GM12878 (cell line): ENCODE measurements around the gene CHAC1. TPM values are rescaled to one million over a fixed set of nuclear protein-coding genes. Genes with fewer than 3 reads are reported as not detected.

Source experiments
- ATAC-seq: fragments of 200-7000 bp; cut with Tn5 transposase; 3 replicates; pipeline ENCODE4 v1.9.1; 2020; ENCODE audit warnings: mild to moderate bottlenecking, moderate library complexity
- BruUV-seq: library from RNA; stranded (reverse); fragments of 400-500 nt; replicated peaks from 2 replicates; lab custom pipeline; 2021; lab: Mats Ljungman, UMichigan
- CTCF ChIA-PET: fragments of 300-600 bp; sonication (Branson Sonifier 250); formaldehyde crosslinking; extraction: SDS; loops from one replicate; lab custom pipeline; 2021; ENCODE audit warnings: inconsistent platforms; lab: Yijun Ruan, JAX
- POLR2A ChIA-PET: fragments of 350-600 bp; formaldehyde crosslinking; extraction: SDS; loops from one replicate; lab custom pipeline; 2021; ENCODE audit warnings: inconsistent platforms; lab: Charles Lee
- RAD21 ChIA-PET: fragments of 300-600 bp; sonication (Branson Sonifier 250); formaldehyde crosslinking; loops from one replicate; lab custom pipeline; 2023; ENCODE audit warnings: antibody characterized with exemption; ENCODE audit not compliant: unreplicated experiment; lab: Charles Lee
- SMC1A ChIA-PET: fragments of 300-600 bp; sonication (Branson Sonifier 250); formaldehyde crosslinking; loops from one replicate; lab custom pipeline; 2023; ENCODE audit not compliant: unreplicated experiment, uncharacterized antibody; lab: Charles Lee
- DNase-seq: peaks from one replicate; pipeline ENCODE4 v3.0.0-alpha.2; 2011; ENCODE audit warnings: low read depth, low spot score
- FAIRE-seq: peaks from 3 replicates; lab custom pipeline; 2011; peaks lifted over from hg19 to GRCh38; lab: Jason Lieb, UNC
- H2AFZ ChIP-seq: 2 replicates; pipeline ENCODE4 v1.6.0; 2011; ENCODE audit warnings: low read depth, low read length, control low read depth; ENCODE audit not compliant: control insufficient read depth
- H3K27ac ChIP-seq: 2 replicates; pipeline ENCODE4 v1.5.1; 2011; ENCODE audit warnings: control low read depth; ENCODE audit not compliant: control insufficient read depth, insufficient read depth
- H3K27me3 ChIP-seq, 2 experiments: replicated peaks in 1 of 2; 2 replicates each; pipeline versions ENCODE4 v1.6.0 to v1.6.1; 2011; ENCODE audit warnings: low read length in 1 of 2; ENCODE audit not compliant: control insufficient read depth in 2 of 2, insufficient read depth in 2 of 2
- H3K36me3 ChIP-seq, 2 experiments: 2 replicates each; pipeline ENCODE4 v1.5.1; 2011; ENCODE audit warnings: low read length in 1 of 2; ENCODE audit not compliant: control insufficient read depth in 2 of 2, insufficient read depth in 2 of 2
- H3K4me1 ChIP-seq: 2 replicates; pipeline ENCODE4 v1.6.1; 2011; ENCODE audit warnings: mild to moderate bottlenecking, low read length, moderate library complexity, mixed read lengths; ENCODE audit not compliant: control insufficient read depth, insufficient read depth
- H3K4me2 ChIP-seq: 2 replicates; pipeline ENCODE4 v1.6.0; 2011; ENCODE audit warnings: control low read depth; ENCODE audit not compliant: control insufficient read depth, insufficient read depth
- H3K4me3 ChIP-seq: fragments of 200-600 bp; sonication (generic); 2 replicates; pipeline ENCODE4 v1.5.1; 2016
- H3K79me2 ChIP-seq: 2 replicates; pipeline ENCODE4 v1.6.0; 2011; ENCODE audit warnings: low read length; ENCODE audit not compliant: control insufficient read depth, insufficient read depth
- H3K9ac ChIP-seq: 2 replicates; pipeline ENCODE4 v1.8.0; 2011; ENCODE audit warnings: low read length, control low read depth, mixed read lengths; ENCODE audit not compliant: control insufficient read depth, insufficient read depth
- H3K9me3 ChIP-seq: replicated peaks from 3 replicates; pipeline ENCODE4 v1.5.1; 2011; ENCODE audit warnings: mild to moderate bottlenecking, low read length; ENCODE audit not compliant: control insufficient read depth, insufficient read depth
- H4K20me1 ChIP-seq: 2 replicates; pipeline ENCODE4 v1.6.0; 2011; ENCODE audit not compliant: control insufficient read depth, insufficient read depth
- JUNB ChIP-seq: IDR thresholded peaks from 2 replicates; pipeline ENCODE4 v1.6.1; 2016; ENCODE audit warnings: antibody characterized with exemption, mild to moderate bottlenecking
- RUNX3 ChIP-seq: IDR thresholded peaks from 2 replicates; pipeline ENCODE4 v1.6.1; 2012; ENCODE audit warnings: low read length, inconsistent platforms
- SMAD1 ChIP-seq: fragments of 450-650 bp; IDR thresholded peaks from 2 replicates; pipeline ENCODE4 v1.6.1; 2018; ENCODE audit warnings: mild to moderate bottlenecking, low read depth; ENCODE audit not compliant: partially characterized antibody
- ZNF207 ChIP-seq: fragments of 450-650 bp; IDR thresholded peaks from 2 replicates; pipeline ENCODE4 v1.6.1; 2014; ENCODE audit warnings: antibody characterized with exemption, mild to moderate bottlenecking, borderline replicate concordance
- WGBS: methylation state at CpG from one replicate; pipeline ENCODE4 v1.1.6; 2016; ENCODE audit warnings: low lambda C conversion rate; ENCODE audit not compliant: insufficient replicate concordance, insufficient coverage; ENCODE audit errors: missing lambda C conversion rate; 5-methylcytosine and 5-hydroxymethylcytosine counted together
- in situ Hi-C: fragments of 300-500 bp; cut with MboI; formaldehyde crosslinking; loops from 9 replicates; pipeline ENCODE4 v1.14.3; 2018; ENCODE audit warnings: mixed read lengths
- intact Hi-C: fragments of 100-400 bp; cut with micrococcal nuclease; formaldehyde crosslinking; loops from one replicate; pipeline ENCODE4 v1.14.2; 2022; ENCODE audit not compliant: unreplicated experiment
- polyA plus RNA-seq, 11 experiments: library from polyadenylated mRNA; depleted of rRNA in 4 of 11; unstranded in 6 of 11; stranded (reverse) in 5 of 11; fragments of >200 nt; fragmentation: Nextera tagmentation in 4 of 11; fragmentation: Illumina TruSeq in 1 of 11; extraction: Ambion mirVana in 4 of 11; extraction: Trizol in 1 of 11; gene quantifications; 1 replicate in 1 of 11; 2 replicates in 10 of 11; pipeline versions ENCODE4 v1.2.1 to v1.2.3, GENCODE V29; 2011 to 2016; ENCODE audit warnings: inconsistent platforms in 2 of 11, missing spikeins in 2 of 11, low read depth in 1 of 11
- total RNA-seq, 4 experiments: library from RNA; depleted of rRNA in 3 of 4; stranded (reverse); fragments of >200 nt in 3 of 4; fragmentation: Illumina TruSeq in 1 of 4; extraction: Trizol in 1 of 4; gene quantifications; 2 replicates each; pipeline versions ENCODE4 v1.2.1 to v1.2.3, GENCODE V29; 2013 to 2021

The CHAC1 gene
- total and polyA plus RNA-seq, 10 of the 15 experiments (the other 5 are each of a cell fraction or from before 2014, with no cell fraction given), result 0.37 to 5.9 (median 3.3) TPM

DNA sequence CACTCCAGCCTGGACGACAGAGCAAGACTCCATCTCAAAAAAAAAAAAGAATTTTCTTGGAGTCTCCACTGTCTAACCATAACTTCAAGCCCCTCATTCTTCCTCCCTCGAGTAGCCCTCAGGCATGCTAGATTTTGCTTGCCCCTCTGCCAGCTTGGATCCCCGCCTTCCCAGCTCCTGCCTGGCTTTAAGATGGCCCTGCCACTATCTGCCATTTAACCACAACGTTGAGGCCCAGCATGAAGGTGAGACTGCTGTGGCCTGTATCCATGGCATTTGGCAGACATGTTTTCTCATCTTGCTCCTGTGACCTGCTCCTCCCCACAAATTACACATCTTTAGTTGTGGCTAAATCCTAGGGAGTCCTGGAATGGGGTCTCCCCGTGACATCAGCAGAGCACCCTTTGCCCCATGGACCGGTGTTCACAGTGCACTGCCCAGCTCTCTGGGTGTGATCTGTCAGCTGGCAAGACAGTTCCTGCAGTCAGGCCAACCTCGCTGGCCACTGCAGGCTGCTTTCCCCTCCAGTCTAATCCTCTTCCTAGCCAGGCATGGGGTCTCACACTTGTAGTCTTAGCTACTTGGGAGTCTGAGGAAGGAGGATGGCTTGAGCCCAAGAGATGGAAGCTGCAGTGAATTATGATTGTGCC, 48.6 kb upstream of the CHAC1 start:
- H3K79me2 ChIP-seq, result peaks cover 2% of the 10 kb centered on the region
- SMC1A ChIA-PET, result interaction anchor here (0.5 to 6.5 kb wide), 20 partner anchors 8 to 283 kb away, joined by 3 to 49 read pairs (median 5); partner anchors contain the start of gene VPS18
- TF ChIP-seq ZNF207 (no peak), JUNB (no peak), SMAD1 (no peak), RUNX3 (0 out of 2 replicates have a peak, but pooled peaks have one; percentile 15)
- TF ChIP-seq, all 136 proteins: peak for 1
- in situ Hi-C loops, result loop anchor here (5.0 kb wide), 1 partner anchor 283 kb away; no protein-coding TSS in a partner anchor
- Histone ChIP-seq H2AFZ (no peak overlapping the region), H3K9ac (no peak overlapping the region), H3K4me3 (no peak overlapping the region), H3K4me2 (no peak overlapping the region), H3K27me3 (no peaks in the 10 kb centered on the region), H4K20me1 (no peaks in the 10 kb centered on the region), H3K9me3 (no peaks in the 10 kb centered on the region), H3K36me3 (peaks cover 11 to 24% of the 10 kb centered on the region in 2 experiments), H3K4me1 (peaks cover 24% of the 10 kb centered on the region), H3K27ac (no peak overlapping the region)
- 55% methylated on average over 7 of the region's 7 CpGs for WGBS
- ATAC-seq (no peak), DNase-seq (no peak), FAIRE-seq (no peak)
- ChIA-PET RAD21 (interaction anchor here (0.6 to 7.0 kb wide), 19 partner anchors 10 to 1191 kb away, joined by 3 to 82 read pairs (median 4); partner anchors contain the start of genes LTK and VPS18), CTCF (interaction anchor here (0.6 to 11.9 kb wide), 41 partner anchors 9 to 428 kb away, joined by 3 to 157 read pairs (median 4); partner anchors contain the start of genes DLL4, NUSAP1, OIP5 and VPS18), POLR2A (interaction anchor here (0.6 to 1.9 kb wide), 5 partner anchors 9 to 534 kb away, joined by 3 to 10 read pairs (median 3); no protein-coding TSS in a partner anchor)
- intact Hi-C loops, result loop anchor here (1.0 to 5.0 kb wide), 3 partner anchors 38 to 281 kb away; no protein-coding TSS in a partner anchor
- BruUV-seq, result no TSS peak
